Kidney capillary endothelial cell (primary cell): ENCODE data around the gene ALK.

Experiments
- DNase-seq: peaks from one replicate; pipeline ENCODE4 v3.0.0-alpha.2; 2018; ENCODE audit warnings: low spot score

Gene ALK

GRCh38 chr2:29787473-29788465 is 133.6 kb downstream of the ALK start:
- DNase-seq = no peak

GRCh38 chr2:29786361-29786760 is 135.0 kb downstream of the ALK start:
- no peak for DNase-seq

GRCh38 chr2:29783666-29784065 is 137.7 kb downstream of the ALK start:
- no peak for DNase-seq

- no peak for DNase-seq
Observed at GRCh38 chr2:29782549-29783458, 138.6 kb downstream of the ALK start.

GRCh38 chr2:29782087-29782486 is 139.3 kb downstream of the ALK start:
- DNase-seq = no peak

- DNase-seq = no peak
Observed at GRCh38 chr2:29780906-29781305, 140.5 kb downstream of the ALK start.

- no peak for DNase-seq
Observed at GRCh38 chr2:29777161-29777560, 144.2 kb downstream of the ALK start.

GRCh38 chr2:29776406-29776805 is 145.0 kb downstream of the ALK start:
- no peak for DNase-seq

GRCh38 chr2:29775937-29776336 is 145.4 kb downstream of the ALK start:
- no peak for DNase-seq

GRCh38 chr2:29774624-29775023 is 146.8 kb downstream of the ALK start:
- no peak for DNase-seq

- DNase-seq = no peak
Observed at GRCh38 chr2:29770846-29771245, 150.5 kb downstream of the ALK start.

GRCh38 chr2:29769847-29770246 is 151.5 kb downstream of the ALK start:
- no peak for DNase-seq

- DNase-seq = no peak
Observed at GRCh38 chr2:29767606-29768335, 153.6 kb downstream of the ALK start.

- DNase-seq = no peak
Observed at GRCh38 chr2:29766191-29766590, 155.2 kb downstream of the ALK start.

- no peak for DNase-seq
Observed at GRCh38 chr2:29765721-29766120, 155.7 kb downstream of the ALK start.

- DNase-seq = no peak
Observed at GRCh38 chr2:29763371-29763770, 158.0 kb downstream of the ALK start.

- DNase-seq = no peak
Observed at GRCh38 chr2:29762239-29762638, 159.1 kb downstream of the ALK start.

- no peak for DNase-seq
Observed at GRCh38 chr2:29761278-29761677, 160.1 kb downstream of the ALK start.

- no peak for DNase-seq
Observed at GRCh38 chr2:29760008-29760407, 161.4 kb downstream of the ALK start.

- no peak for DNase-seq
Observed at GRCh38 chr2:29759360-29759759, 162.0 kb downstream of the ALK start.

GRCh38 chr2:29755829-29756228 is 165.6 kb downstream of the ALK start:
- DNase-seq = no peak

- no peak for DNase-seq
Observed at GRCh38 chr2:29755233-29755632, 166.2 kb downstream of the ALK start.
